Uterus (tissue), 2 donors: ENCODE measurements around the gene ELP2.

Experiments used
- CTCF ChIP-seq, 4 experiments: fragments of 200-600 bp in 2 of 4; fragments of 450-650 bp in 2 of 4; sonication (generic) in 2 of 4; IDR thresholded peaks; one replicate each; pipeline ENCODE4 v1.5.1; 2016 to 2019; ENCODE audit warnings: antibody characterized with exemption in 4 of 4, mild to moderate bottlenecking in 2 of 4, moderate library complexity in 1 of 4
- POLR2A ChIP-seq, 2 donors: fragments of 450-650 bp; IDR thresholded peaks; one replicate each; pipeline ENCODE4 v1.6.1; 2016; ENCODE audit warnings: antibody characterized with exemption in 2 of 2, mild to moderate bottlenecking in 1 of 2, moderate library complexity in 1 of 2

GRCh38 chr18:36169938-36170337, 40.2 kb downstream of the ELP2 start:
- TF ChIP-seq CTCF (IDR thresholded peaks at IDR 0.05) (no peak), POLR2A (IDR thresholded peaks at IDR 0.05) (no peak)
